ENCODE measurements around the gene APBA3. TPM values are rescaled to one million over a fixed set of nuclear protein-coding genes. Genes with fewer than 3 reads are reported as not detected.

Gene APBA3
- total and polyA plus RNA-seq, 9 of the 15 experiments (the other 6 are each of a cell fraction or from before 2014, with no cell fraction given): 0.10 to 29.5 (median 11.5) TPM

GRCh38 chr19:3762130-3762473 lies 610 bp upstream of the APBA3 start (continued):
- TF ChIP-seq CHAMP1 (IDR thresholded peaks at IDR 0.05) (no peak), SAFB (IDR thresholded peaks at IDR 0.05; ENCODE audit: borderline replicate concordance, low read depth, low read length) (no peak), CBX1 (IDR thresholded peaks at IDR 0.05; ENCODE audit: low read depth) (no peak), BACH1 (tag; IDR thresholded peaks at IDR 0.05) (no peak), ZKSCAN8 (CRISPR knock-in tag; IDR thresholded peaks at IDR 0.05) (0 out of 2 replicates have a peak, but pooled peaks have one; percentile 29), IRF1 (CRISPR knock-in tag; IDR thresholded peaks at IDR 0.05; ENCODE audit: borderline replicate concordance) (no peak), ZBTB40 (IDR thresholded peaks at IDR 0.05) (no peak), ZBTB40 (CRISPR knock-in tag; IDR thresholded peaks at IDR 0.05) (no peak), KAT8 (IDR thresholded peaks at IDR 0.05; ENCODE audit: low read depth) (no peak), ZNF766 (CRISPR knock-in tag; conservative IDR thresholded peaks at IDR 0.05) (peak; percentile 6; the same call in 1 of the 2 replicates), ZNF589 (CRISPR knock-in tag; IDR thresholded peaks at IDR 0.05; ENCODE audit: low read depth) (peak; percentile 70; the same call in 1 of the 2 replicates), ZBED1 (IDR thresholded peaks at IDR 0.05) (no peak), ILF3 (IDR thresholded peaks at IDR 0.05; ENCODE audit: borderline replicate concordance) (0 out of 2 replicates have a peak, but pooled peaks have one; percentile 3), PYGO2 (tag; IDR thresholded peaks at IDR 0.05) (no peak), E2F6 (IDR thresholded peaks at IDR 0.05; ENCODE audit: borderline replicate concordance in 1 of 2, extremely low read depth in 1 of 2, insufficient read depth in 1 of 2, insufficient read length in 1 of 2, low read depth in 1 of 2, low read length in 1 of 2, poor library complexity in 1 of 2, severe bottlenecking in 1 of 2) (no peak)
